Hematopoietic multipotent progenitor cell (in vitro differentiated cells): ENCODE measurements around the gene INCENP. TPM values are rescaled to one million over a fixed set of nuclear protein-coding genes. Genes with fewer than 3 reads are reported as not detected.
"Not testable (repeated sequence)": the region's sequence is repeated elsewhere in the genome, so short reads cannot be mapped to it uniquely, and the experiment has no call there.

Experiments
- DNase-seq, 3 donors: peaks; one replicate each; pipeline ENCODE4 v3.0.0-alpha.2; 2011 to 2015; ENCODE audit warnings: low read depth in 2 of 3, low spot score in 2 of 3
- total RNA-seq: library from RNA; depleted of rRNA; stranded (reverse); fragments of >200 nt; gene quantifications from one replicate; pipeline ENCODE4 v1.2.3, GENCODE V29; 2012

INCENP gene
- total RNA-seq, 1 donor: 27.7 TPM

GRCh38 chr11:62166371-62166770 lies 42.6 kb downstream of the INCENP start:
- no peak for DNase-seq

- no peak for DNase-seq
Measured at GRCh38 chr11:62169448-62169847, 45.6 kb downstream of the INCENP start.

- DNase-seq: no peak
Measured at GRCh38 chr11:62169935-62170334, 46.1 kb downstream of the INCENP start.

GRCh38 chr11:62171261-62171723 lies 47.5 kb downstream of the INCENP start:
- peak; percentile 44 to 96 (median 88) for DNase-seq

- no peak for DNase-seq
Measured at GRCh38 chr11:62172294-62172693, 48.5 kb downstream of the INCENP start.

- DNase-seq: no peak
Measured at GRCh38 chr11:62176766-62177165, 53.0 kb downstream of the INCENP start.

- no peak for DNase-seq
Measured at GRCh38 chr11:62179995-62180394, 56.2 kb downstream of the INCENP start.

GRCh38 chr11:62181097-62181496 lies 57.3 kb downstream of the INCENP start:
- DNase-seq: no peak

- DNase-seq: no peak
Measured at GRCh38 chr11:62182147-62182891, 58.5 kb downstream of the INCENP start.

- no peak for DNase-seq
Measured at GRCh38 chr11:62186195-62186594, 62.4 kb downstream of the INCENP start.

- no peak for DNase-seq
Measured at GRCh38 chr11:62190011-62190410, 66.2 kb downstream of the INCENP start, which contains the start of gene SCGB1D1. Gene SCGB1D1 (plus strand): TSS chr11:62190216. CDS start chr11:62190285, 69 bp downstream.

GRCh38 chr11:62193952-62194351 lies 70.1 kb downstream of the INCENP start:
- no peak for DNase-seq

GRCh38 chr11:62195010-62195409 lies 71.2 kb downstream of the INCENP start:
- peak in 1 of 3 donors; percentile 10 for DNase-seq

- DNase-seq: no peak
Measured at GRCh38 chr11:62195945-62196344, 72.1 kb downstream of the INCENP start.

- DNase-seq: not testable (repeated sequence)
Measured at GRCh38 chr11:62197400-62197799, 73.6 kb downstream of the INCENP start.

GRCh38 chr11:62201376-62201775 lies 77.6 kb downstream of the INCENP start:
- no peak for DNase-seq

Other genes starting within 250 kb of the INCENP start
- gene FADS3, start 232.5 kb upstream of the INCENP start, total RNA-seq: 52.2 TPM
- 0.54 TPM for gene RAB3IL1, start 206.4 kb upstream of the INCENP start, total RNA-seq
- gene BEST1, start 173.7 kb upstream of the INCENP start, total RNA-seq: 1.9 TPM
- 500 TPM for gene FTH1, start 156.4 kb upstream of the INCENP start, total RNA-seq
- not detected for gene SCGB1D1, start 66.2 kb downstream of the INCENP start, total RNA-seq
- gene SCGB2A1, start 84.7 kb downstream of the INCENP start, total RNA-seq: not detected
- not detected for gene SCGB1D2, start 118.2 kb downstream of the INCENP start, total RNA-seq
- not detected for gene SCGB2A2, start 146.1 kb downstream of the INCENP start, total RNA-seq
- not detected for gene SCGB1D4, start 175.1 kb downstream of the INCENP start, total RNA-seq
- gene ASRGL1, start 213.4 kb downstream of the INCENP start, total RNA-seq: 16.4 TPM